ENCODE data around the gene PANK3. TPM values are rescaled to one million over a fixed set of nuclear protein-coding genes. Genes with fewer than 3 reads are reported as not detected.
"Not testable (repeated sequence)": the region's sequence is repeated elsewhere in the genome, so short reads cannot be mapped to it uniquely, and the experiment has no call there.

The PANK3 gene
- total RNA-seq, 6 experiments from 2014 or later, result 29.3 to 44.7 (median 33.3) TPM

DNA sequence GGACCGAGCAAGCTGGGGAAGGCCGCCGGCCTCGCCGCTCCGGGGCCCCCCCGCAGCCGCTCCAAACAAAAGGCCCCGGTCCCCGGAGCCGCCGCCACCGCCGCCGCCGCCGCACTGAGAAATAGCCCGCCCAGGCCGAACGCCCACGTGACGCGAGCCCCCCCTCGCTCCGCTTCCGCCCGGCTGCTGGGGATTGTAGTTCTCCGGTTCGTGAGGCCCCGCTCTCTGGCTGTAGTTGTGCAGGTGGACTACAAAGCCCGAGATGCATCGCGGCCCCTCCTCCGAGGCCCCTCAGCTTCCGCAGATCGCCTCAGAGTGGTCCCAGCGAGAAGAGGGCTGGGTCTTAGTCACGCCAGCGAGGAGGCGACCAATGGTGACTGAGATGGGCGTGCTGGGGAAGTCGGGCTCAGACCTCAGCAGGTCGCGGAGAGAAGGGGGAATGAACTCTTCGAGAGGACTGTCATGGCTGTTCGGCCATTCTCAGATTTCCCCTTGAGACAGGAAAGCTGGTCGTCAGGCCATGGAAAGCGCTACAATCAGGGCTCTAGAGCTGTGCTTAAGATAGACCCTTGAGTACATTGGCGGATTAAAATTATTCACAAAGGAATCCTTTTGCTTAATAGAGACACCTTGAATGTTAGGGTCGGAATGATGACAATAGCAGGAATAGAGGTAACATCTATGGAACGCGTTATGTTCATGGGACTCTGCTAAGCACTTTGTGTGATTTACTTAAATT, 489 bp upstream of the PANK3 start:
- Mint-ChIP-seq H3K4me1 (ENCODE audit: low read depth) (peaks cover 38% of the 10 kb centered on the region), H3K27ac (peak overlapping the region; percentile 96), H3K9me3 (peaks cover 5% of the 10 kb centered on the region; the same call in 1 of the 2 replicates), H3K27me3 (ENCODE audit: insufficient read depth) (no peaks in the 10 kb centered on the region; the same call in 1 of the 2 replicates), H3K36me3 (ENCODE audit: low read depth) (0 out of 2 replicates have a peak, but pooled peaks cover 4% of the 10 kb centered on the region), H3K4me3 (peak overlapping the region; percentile 93)
- TF ChIP-seq, protein P1, sequence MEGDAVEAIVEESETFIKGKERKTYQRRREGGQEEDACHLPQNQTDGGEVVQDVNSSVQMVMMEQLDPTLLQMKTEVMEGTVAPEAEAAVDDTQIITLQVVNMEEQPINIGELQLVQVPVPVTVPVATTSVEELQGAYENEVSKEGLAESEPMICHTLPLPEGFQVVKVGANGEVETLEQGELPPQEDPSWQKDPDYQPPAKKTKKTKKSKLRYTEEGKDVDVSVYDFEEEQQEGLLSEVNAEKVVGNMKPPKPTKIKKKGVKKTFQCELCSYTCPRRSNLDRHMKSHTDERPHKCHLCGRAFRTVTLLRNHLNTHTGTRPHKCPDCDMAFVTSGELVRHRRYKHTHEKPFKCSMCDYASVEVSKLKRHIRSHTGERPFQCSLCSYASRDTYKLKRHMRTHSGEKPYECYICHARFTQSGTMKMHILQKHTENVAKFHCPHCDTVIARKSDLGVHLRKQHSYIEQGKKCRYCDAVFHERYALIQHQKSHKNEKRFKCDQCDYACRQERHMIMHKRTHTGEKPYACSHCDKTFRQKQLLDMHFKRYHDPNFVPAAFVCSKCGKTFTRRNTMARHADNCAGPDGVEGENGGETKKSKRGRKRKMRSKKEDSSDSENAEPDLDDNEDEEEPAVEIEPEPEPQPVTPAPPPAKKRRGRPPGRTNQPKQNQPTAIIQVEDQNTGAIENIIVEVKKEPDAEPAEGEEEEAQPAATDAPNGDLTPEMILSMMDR (IDR thresholded peaks at IDR 0.05), result no peak
- peak; percentile 99 for DNase-seq

DNA sequence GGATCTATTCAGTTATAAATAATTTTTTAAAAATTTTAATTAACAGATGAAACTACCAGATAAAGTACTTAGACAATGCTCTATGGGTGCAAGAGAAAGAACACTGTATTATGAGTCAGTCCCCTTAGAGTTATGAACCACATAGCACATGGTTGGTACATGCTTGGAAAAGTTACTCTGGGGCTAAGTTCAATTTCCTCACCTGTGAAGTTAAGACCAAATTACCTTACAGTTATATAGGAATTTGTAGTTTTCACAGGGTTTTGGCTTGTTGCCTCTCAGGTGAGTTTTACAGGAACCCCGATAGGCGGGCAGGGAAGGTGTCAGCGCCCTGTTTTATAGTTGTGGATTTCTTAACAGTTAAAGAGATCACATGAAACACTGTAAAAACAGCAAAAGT, 1.2 kb downstream of the PANK3 start:
- TF ChIP-seq, protein P1 (IDR thresholded peaks at IDR 0.05), result no peak
- Mint-ChIP-seq H3K9me3 (no peaks in the 10 kb centered on the region), H3K27me3 (ENCODE audit: insufficient read depth) (no peaks in the 10 kb centered on the region), H3K4me1 (ENCODE audit: low read depth) (peaks cover 38% of the 10 kb centered on the region), H3K36me3 (ENCODE audit: low read depth) (0 out of 2 replicates have a peak, but pooled peaks cover 4% of the 10 kb centered on the region), H3K27ac (peak overlapping the region; percentile 96), H3K4me3 (peak overlapping the region; percentile 93)
- no peak for DNase-seq

DNA sequence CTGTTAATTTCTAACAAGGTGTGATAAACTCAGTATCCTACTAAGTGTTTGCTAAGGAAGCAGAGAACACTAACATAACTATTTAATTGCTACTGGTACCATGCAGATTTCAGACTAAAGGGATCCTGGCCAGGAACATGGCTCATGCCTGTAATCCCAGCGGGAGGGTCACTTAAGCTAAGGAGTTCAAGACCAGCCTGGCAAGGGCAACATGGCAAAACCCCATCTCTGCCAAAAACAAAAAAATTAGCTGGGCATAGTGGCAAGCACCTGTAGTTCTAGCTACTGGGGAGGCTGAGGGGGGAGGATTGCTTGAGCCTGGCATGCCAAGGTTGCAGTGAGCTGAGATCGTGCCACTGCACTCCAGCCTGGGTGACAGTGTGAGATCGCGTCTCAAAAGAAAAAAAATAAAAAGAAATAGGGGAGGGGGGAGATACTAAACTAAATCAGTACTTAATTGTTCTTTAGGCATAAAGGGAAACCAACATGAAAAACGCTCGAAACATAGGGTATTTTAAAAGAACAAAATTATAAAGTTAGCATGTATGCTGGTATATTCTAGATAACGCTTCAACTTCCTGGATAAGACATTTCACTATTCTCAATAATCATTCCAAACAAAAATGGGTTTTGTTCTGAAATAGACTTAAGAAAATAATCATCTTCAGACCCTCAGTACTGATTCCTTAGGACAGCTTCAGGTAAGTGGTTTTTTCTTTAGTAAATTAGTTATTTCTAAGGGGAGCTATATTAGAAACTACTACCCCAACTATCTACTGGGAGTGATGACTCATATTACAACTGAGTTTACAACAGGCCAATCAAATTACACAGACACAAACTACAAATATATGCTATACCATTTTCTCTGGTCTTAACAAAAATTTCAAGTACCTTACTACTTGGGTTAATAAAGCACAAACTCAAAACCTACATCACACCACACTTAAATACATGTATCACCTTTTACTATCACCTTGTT, 3.5 kb downstream of the PANK3 start:
- Mint-ChIP-seq H3K27ac (no peak overlapping the region), H3K36me3 (ENCODE audit: low read depth) (peaks cover 4% of the 10 kb centered on the region; the same call in 1 of the 2 replicates), H3K9me3 (no peaks in the 10 kb centered on the region), H3K4me3 (no peak overlapping the region), H3K27me3 (ENCODE audit: insufficient read depth) (no peaks in the 10 kb centered on the region), H3K4me1 (ENCODE audit: low read depth) (peaks cover 38% of the 10 kb centered on the region)
- TF ChIP-seq, protein P1 (IDR thresholded peaks at IDR 0.05), result no peak
- DNase-seq, result no peak

DNA sequence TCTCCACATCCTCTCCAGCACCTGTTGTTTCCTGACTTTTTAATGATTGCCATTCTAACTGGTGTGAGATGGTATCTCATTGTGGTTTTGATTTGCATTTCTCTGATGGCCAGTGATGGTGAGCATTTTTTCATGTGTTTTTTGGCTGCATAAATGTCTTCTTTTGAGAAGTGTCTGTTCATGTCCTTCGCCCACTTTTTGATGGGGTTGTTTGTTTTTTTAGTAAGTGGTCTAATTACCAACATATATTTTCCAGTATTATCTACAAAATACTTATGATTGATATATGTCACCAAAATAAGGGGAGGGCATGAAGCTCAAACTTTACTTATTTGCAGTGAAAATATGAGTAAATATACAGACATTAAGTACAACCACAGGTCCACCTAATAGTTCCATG, 5.0 kb downstream of the PANK3 start:
- peaks cover 26% of the 10 kb centered on the region for H3K4me1 Mint-ChIP-seq (ENCODE audit: low read depth)
- not testable (repeated sequence) for H3K9me3 Mint-ChIP-seq; DNase-seq; H3K27ac Mint-ChIP-seq; H3K36me3 Mint-ChIP-seq (ENCODE audit: low read depth); H3K27me3 Mint-ChIP-seq (ENCODE audit: insufficient read depth); H3K4me3 Mint-ChIP-seq

DNA sequence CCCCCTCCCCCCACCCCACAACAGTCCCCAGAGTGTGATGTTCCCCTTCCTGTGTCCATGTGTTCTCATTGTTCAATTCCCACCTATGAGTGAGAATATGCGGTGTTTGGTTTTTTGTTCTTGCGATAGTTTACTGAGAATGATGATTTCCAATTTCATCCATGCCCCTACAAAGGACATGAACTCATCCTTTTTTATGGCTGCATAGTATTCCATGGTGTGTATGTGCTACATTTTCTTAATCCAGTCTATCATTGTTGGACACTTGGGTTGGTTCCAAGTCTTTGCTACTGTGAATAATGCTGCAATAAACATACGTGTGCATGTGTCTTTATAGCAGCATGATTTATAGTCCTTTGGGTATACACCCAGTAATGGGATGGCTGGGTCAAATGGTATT, 5.5 kb downstream of the PANK3 start:
- not testable (repeated sequence) for H3K27me3 Mint-ChIP-seq (ENCODE audit: insufficient read depth); H3K36me3 Mint-ChIP-seq (ENCODE audit: low read depth)

DNA sequence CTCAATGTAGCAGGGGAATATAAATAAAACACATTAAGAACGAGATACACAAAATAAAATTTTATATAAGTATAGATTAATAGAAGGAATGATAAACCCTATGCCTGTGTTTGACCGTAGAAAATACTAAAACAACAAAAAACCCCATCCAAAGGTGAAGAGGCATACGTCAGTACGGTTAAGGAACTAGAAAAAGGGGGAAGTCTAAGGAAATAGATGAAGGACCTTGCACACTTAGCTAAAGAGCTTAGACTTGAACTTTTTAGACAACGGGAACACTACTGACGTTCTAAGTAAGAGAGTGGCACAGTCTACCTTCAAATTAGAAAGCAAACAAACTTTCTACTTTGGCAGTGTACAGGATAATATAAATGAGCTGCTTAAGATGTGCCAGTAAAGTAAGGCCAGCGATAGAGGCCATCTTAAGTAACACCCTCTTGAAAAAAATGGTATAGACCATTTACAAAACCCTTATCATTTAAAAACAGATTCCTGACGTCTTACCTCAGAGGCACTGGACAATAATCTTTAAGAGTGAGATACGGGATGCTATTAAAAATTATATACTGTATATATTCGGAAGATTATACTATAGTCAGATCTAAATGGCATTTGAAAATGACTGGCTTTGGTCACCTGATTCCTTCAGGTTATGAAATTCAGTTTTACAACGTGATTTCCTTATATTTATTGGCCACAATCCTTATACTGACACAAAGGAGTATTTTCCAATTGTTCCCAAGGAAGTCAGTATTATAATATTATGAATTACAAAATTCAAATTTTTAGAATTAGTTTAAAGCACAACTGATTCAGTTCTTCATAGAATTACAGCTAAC, 8.5 kb downstream of the PANK3 start:
- Mint-ChIP-seq H3K4me3 (no peak overlapping the region), H3K36me3 (ENCODE audit: low read depth) (peaks cover 14% of the 10 kb centered on the region), H3K27me3 (ENCODE audit: insufficient read depth) (no peaks in the 10 kb centered on the region), H3K9me3 (no peaks in the 10 kb centered on the region), H3K4me1 (ENCODE audit: low read depth) (peaks cover 7% of the 10 kb centered on the region), H3K27ac (no peak overlapping the region)
- DNase-seq, result no peak
- TF ChIP-seq, protein P1 (IDR thresholded peaks at IDR 0.05), result no peak

More for the DNA sequence above, 5.5 kb downstream of the PANK3 start:
- H3K27ac Mint-ChIP-seq, DNase-seq, H3K4me3 Mint-ChIP-seq, H3K9me3 Mint-ChIP-seq: not testable (repeated sequence)
- peaks cover 26% of the 10 kb centered on the region for H3K4me1 Mint-ChIP-seq (ENCODE audit: low read depth)

Data from HFFc6 (cell line).